PC-9 (cell line): ENCODE measurements around the gene PLXNA1. TPM values are rescaled to one million over a fixed set of nuclear protein-coding genes. Genes with fewer than 3 reads are reported as not detected.

ENCODE experiments used
- BruUV-seq: library from RNA; stranded (reverse); fragments of 400-500 nt; replicated peaks from 2 replicates; lab custom pipeline; 2021; lab: Mats Ljungman, UMichigan
- CTCF ChIA-PET: fragments of 300-600 bp; sonication (Branson Sonifier 250); formaldehyde crosslinking; loops from one replicate; lab custom pipeline; 2022; ENCODE audit warnings: antibody characterized with exemption; lab: Charles Lee
- POLR2A ChIA-PET: fragments of 300-600 bp; sonication (Branson Sonifier 250); formaldehyde crosslinking; loops from one replicate; lab custom pipeline; 2022; ENCODE audit warnings: antibody characterized with exemption; ENCODE audit not compliant: unreplicated experiment; lab: Charles Lee
- DNase-seq, 2 experiments: peaks; one replicate each; pipeline versions ENCODE4 v3.0.0 to v3.0.0-alpha.2; 2015 to 2022; ENCODE audit warnings: mixed read lengths in 1 of 2
- H2AFZ ChIP-seq: fragments of 200-600 bp; sonication (generic); 2 replicates; pipeline ENCODE4 v1.8.1; 2017; ENCODE audit warnings: antibody characterized with exemption
- H3F3A ChIP-seq: fragments of 200-600 bp; sonication (generic); 2 replicates; pipeline ENCODE4 v1.8.1; 2017; ENCODE audit warnings: antibody characterized with exemption, mild to moderate bottlenecking, low read depth; ENCODE audit not compliant: insufficient read depth
- H3K27ac ChIP-seq: fragments of 200-600 bp; sonication (generic); 2 replicates; pipeline ENCODE4 v1.6.1; 2016; ENCODE audit warnings: mixed run types
- H3K27me3 ChIP-seq: fragments of 200-600 bp; sonication (generic); 2 replicates; pipeline ENCODE4 v1.6.1; 2016; ENCODE audit warnings: low read depth, mixed run types; ENCODE audit not compliant: insufficient read depth
- H3K36me3 ChIP-seq: fragments of 200-600 bp; sonication (generic); 2 replicates; pipeline ENCODE4 v1.6.1; 2016; ENCODE audit warnings: low read depth, mixed run types
- H3K4me1 ChIP-seq: fragments of 200-600 bp; sonication (generic); replicated peaks from 2 replicates; pipeline ENCODE4 v1.6.1; 2016; ENCODE audit warnings: mixed run types; ENCODE audit not compliant: insufficient read depth
- H3K4me2 ChIP-seq: fragments of 200-600 bp; sonication (generic); 2 replicates; pipeline ENCODE4 v1.6.1; 2017; ENCODE audit warnings: mixed run types
- H3K4me3 ChIP-seq: fragments of 200-600 bp; sonication (generic); 2 replicates; pipeline ENCODE4 v1.6.1; 2016; ENCODE audit warnings: mixed run types
- H3K79me2 ChIP-seq: fragments of 200-600 bp; sonication (generic); 2 replicates; pipeline ENCODE4 v1.6.1; 2017; ENCODE audit warnings: low read depth, mixed run types
- H3K9me2 ChIP-seq: fragments of 200-600 bp; sonication (generic); 2 replicates; pipeline ENCODE4 v1.8.1; 2017; ENCODE audit warnings: mild to moderate bottlenecking; ENCODE audit not compliant: insufficient read depth
- H3K9me3 ChIP-seq: fragments of 200-600 bp; sonication (generic); 2 replicates; pipeline ENCODE4 v1.8.1; 2016; ENCODE audit warnings: low read depth; ENCODE audit not compliant: insufficient read depth
- H4K20me1 ChIP-seq: fragments of 200-600 bp; sonication (generic); 2 replicates; pipeline ENCODE4 v1.8.1; 2017; ENCODE audit not compliant: insufficient read depth
- CTCF ChIP-seq: fragments of 200-600 bp; sonication (generic); conservative IDR thresholded peaks from 2 replicates; pipeline ENCODE4 v1.6.1; 2017; ENCODE audit warnings: mixed run types, antibody characterized with exemption, mild to moderate bottlenecking, moderate library complexity
- EZH2 ChIP-seq: fragments of 200-600 bp; sonication (generic); IDR thresholded peaks from 2 replicates; pipeline ENCODE4 v1.8.0; 2017; ENCODE audit warnings: antibody characterized with exemption, low read depth
- intact Hi-C: fragments of 100-400 bp; cut with micrococcal nuclease; formaldehyde crosslinking; loops from one replicate; pipeline ENCODE4 v1.10.0; 2022; ENCODE audit not compliant: unreplicated experiment
- total RNA-seq: library from RNA; stranded (reverse); gene quantifications from 2 replicates; pipeline ENCODE4 v1.2.3, GENCODE V29; 2021

Gene PLXNA1
- total RNA-seq, 1 experiment from 2014 or later = 88.2 TPM

- no TSS peak for BruUV-seq
- Histone ChIP-seq H3K9me2 (no peaks in the 10 kb centered on the region), H3K27me3 (no peaks in the 10 kb centered on the region)
These were observed 46.1 kb downstream of the PLXNA1 start for GRCh38 chr3:127028781-127029657.

GRCh38 chr3:127029658-127030507 lies 47.0 kb downstream of the PLXNA1 start:
- Histone ChIP-seq H3K27ac (no peak overlapping the region), H3K4me1 (0 out of 2 replicates have a peak, but pooled peaks cover under 1% of the 10 kb centered on the region), H3K36me3 (no peaks in the 10 kb centered on the region), H4K20me1 (no peaks in the 10 kb centered on the region; the same call in 1 of the 2 replicates), H3K9me2 (no peaks in the 10 kb centered on the region), H3K27me3 (no peaks in the 10 kb centered on the region), H2AFZ (no peak overlapping the region), H3F3A (no peaks in the 10 kb centered on the region), H3K79me2 (no peaks in the 10 kb centered on the region), H3K4me2 (no peak overlapping the region), H3K4me3 (no peak overlapping the region), H3K9me3 (no peaks in the 10 kb centered on the region)
- BruUV-seq = no TSS peak
- ChIA-PET CTCF (interaction anchor here (0.6 kb wide), 1 partner anchor 47 kb away, joined by 7 read pairs; no protein-coding TSS in a partner anchor), POLR2A (no interaction called here)
- no peak for TF ChIP-seq CTCF
- no peak for TF ChIP-seq EZH2
- no peak for DNase-seq
- intact Hi-C loops = no loop called here

More at GRCh38 chr3:127028781-127029657, 46.1 kb downstream of the PLXNA1 start:
- intact Hi-C loops = no loop called here
- Histone ChIP-seq H3K4me3 (no peak overlapping the region), H3K4me1 (no peaks in the 10 kb centered on the region), H3K4me2 (no peak overlapping the region), H3K36me3 (no peaks in the 10 kb centered on the region), H3K79me2 (no peaks in the 10 kb centered on the region), H2AFZ (no peak overlapping the region), H3K27ac (no peak overlapping the region), H3F3A (no peaks in the 10 kb centered on the region), H4K20me1 (no peaks in the 10 kb centered on the region; the same call in 1 of the 2 replicates), H3K9me3 (no peaks in the 10 kb centered on the region)
- no peak for DNase-seq
- TF ChIP-seq EZH2 (no peak), CTCF (no peak)
- ChIA-PET CTCF (no interaction called here), POLR2A (no interaction called here)
